LNCAP (cell line): ENCODE results near the gene GPR4.

Source experiments
- CTCF ChIP-seq: fragments of 450-650 bp; IDR thresholded peaks from 2 replicates; pipeline ENCODE4 v1.5.1; 2017; ENCODE audit warnings: mild to moderate bottlenecking

Gene GPR4

GRCh38 chr19:45643024-45643926 lies 41.3 kb upstream of the GPR4 start:
- TF ChIP-seq CTCF: peak; percentile 78

- no peak for TF ChIP-seq CTCF
Measured at GRCh38 chr19:45641274-45642105, 39.5 kb upstream of the GPR4 start.

- TF ChIP-seq CTCF: no peak
Measured at GRCh38 chr19:45640849-45641273, 38.8 kb upstream of the GPR4 start.

GRCh38 chr19:45638930-45639729 lies 37.1 kb upstream of the GPR4 start, which contains the start of gene EML2:
Gene EML2 (minus strand): TSS chr19:45639397. CDS start chr19:45639376, 21 bp downstream.
- peak; percentile 32; the same call in 1 of the 2 replicates for TF ChIP-seq CTCF

GRCh38 chr19:45637890-45638667 lies 36.1 kb upstream of the GPR4 start:
- no peak for TF ChIP-seq CTCF

GRCh38 chr19:45636902-45637301 lies 34.9 kb upstream of the GPR4 start:
- no peak for TF ChIP-seq CTCF
